OCI-LY1 (cell line): Measurements from ENCODE around the gene FNIP1.

Experiments used
- H2AFZ ChIP-seq: fragments of 200-600 bp; sonication (generic), shearing (Covaris generic); 2 replicates; pipeline ENCODE4 v1.6.0; 2014; ENCODE audit warnings: antibody characterized with exemption, mild to moderate bottlenecking, low read length
- H3F3A ChIP-seq: fragments of 200-600 bp; sonication (generic), shearing (Covaris generic); 2 replicates; pipeline ENCODE4 v1.6.0; 2014; ENCODE audit warnings: mild to moderate bottlenecking, antibody characterized with exemption, low read length, moderate library complexity; ENCODE audit not compliant: insufficient read depth
- H3K27ac ChIP-seq: fragments of 200-600 bp; sonication (generic); 2 replicates; pipeline ENCODE4 v1.5.1; 2014; ENCODE audit warnings: low read length, mixed run types, mild to moderate bottlenecking, low read depth; ENCODE audit not compliant: poor library complexity, severe bottlenecking
- H3K27me3 ChIP-seq: fragments of 200-600 bp; sonication (generic); 2 replicates; pipeline ENCODE4 v1.6.0; 2014; ENCODE audit warnings: antibody characterized with exemption, mild to moderate bottlenecking, low read length, moderate library complexity; ENCODE audit not compliant: insufficient read depth
- H3K36me3 ChIP-seq: fragments of 200-600 bp; sonication (generic); 2 replicates; pipeline ENCODE4 v1.6.1; 2014; ENCODE audit warnings: mild to moderate bottlenecking, antibody characterized with exemption, low read length, moderate library complexity, mixed read lengths; ENCODE audit not compliant: insufficient read depth
- H3K4me1 ChIP-seq: fragments of 200-600 bp; sonication (generic); 2 replicates; pipeline ENCODE4 v1.5.1; 2014; ENCODE audit warnings: mild to moderate bottlenecking, low read length, moderate library complexity; ENCODE audit not compliant: insufficient read depth, severe bottlenecking
- H3K4me2 ChIP-seq: fragments of 200-600 bp; sonication (generic), shearing (Covaris generic); 2 replicates; pipeline ENCODE4 v1.6.1; 2014; ENCODE audit warnings: low read length
- H3K4me3 ChIP-seq: fragments of 200-600 bp; sonication (generic); 2 replicates; pipeline ENCODE4 v1.5.1; 2014; ENCODE audit warnings: low read length, low read depth, mild to moderate bottlenecking, mixed read lengths; ENCODE audit not compliant: poor library complexity, severe bottlenecking
- H3K79me2 ChIP-seq: fragments of 200-600 bp; shearing (Covaris generic); 2 replicates; pipeline ENCODE4 v1.6.1; 2016; ENCODE audit warnings: mixed run types, low read length, mixed read lengths; ENCODE audit not compliant: insufficient read depth
- H3K9ac ChIP-seq: fragments of 200-600 bp; sonication (generic), shearing (Covaris generic); 2 replicates; pipeline ENCODE4 v1.6.1; 2014; ENCODE audit warnings: mild to moderate bottlenecking, low read length, mixed read lengths
- H3K9me2 ChIP-seq: fragments of 200-600 bp; sonication (generic), shearing (Covaris generic); 2 replicates; pipeline ENCODE4 v1.6.1; 2014; ENCODE audit warnings: low read depth, mild to moderate bottlenecking, low read length, mixed read lengths
- H3K9me3 ChIP-seq: fragments of 200-600 bp; shearing (Covaris generic); 2 replicates; pipeline ENCODE4 v1.6.1; 2014; ENCODE audit warnings: low read length, mixed read lengths
- H4K20me1 ChIP-seq: fragments of 200-600 bp; sonication (generic), shearing (Covaris generic); 2 replicates; pipeline ENCODE4 v1.6.0; 2016; ENCODE audit warnings: mild to moderate bottlenecking, low read length; ENCODE audit not compliant: insufficient read depth
- CTCF ChIP-seq: fragments of 200-600 bp; sonication (generic), shearing (Covaris generic); IDR thresholded peaks from 2 replicates; pipeline ENCODE4 v1.5.1; 2017; ENCODE audit warnings: mild to moderate bottlenecking, antibody characterized with exemption, low read length, moderate library complexity, mixed read lengths
- EZH2 ChIP-seq: fragments of 200-600 bp; sonication (generic), shearing (Covaris generic); IDR thresholded peaks from 2 replicates; pipeline ENCODE4 v1.8.0; 2017; ENCODE audit warnings: borderline replicate concordance, mixed run types, mild to moderate bottlenecking, antibody characterized with exemption, low read length, moderate library complexity, mixed read lengths

Gene FNIP1

DNA sequence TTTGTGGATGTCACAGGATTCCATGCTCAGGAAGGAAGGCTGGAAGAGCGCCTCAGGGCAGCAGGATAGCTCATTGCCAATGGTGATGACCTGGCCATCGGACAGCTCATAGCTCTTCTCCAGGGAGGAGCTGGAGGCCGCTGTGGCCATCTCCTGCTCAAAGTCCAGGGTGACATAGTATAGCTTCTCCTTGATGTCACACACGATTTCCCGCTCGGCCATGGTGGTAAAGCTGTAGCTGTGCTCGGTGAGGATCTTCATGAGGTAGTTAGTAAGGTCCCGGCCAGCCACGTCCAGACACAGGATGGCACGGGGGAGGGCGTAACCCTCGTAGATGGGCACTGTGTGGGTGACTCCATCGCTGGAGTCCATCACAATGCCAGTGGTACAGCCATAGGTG is 137.5 kb downstream of the FNIP1 start:
- H2AFZ ChIP-seq = no peak overlapping the region
- no peak overlapping the region for H3K4me2 ChIP-seq
- no peaks in the 10 kb centered on the region for H3K9me2 ChIP-seq
- H3K36me3 ChIP-seq = peaks cover 47% of the 10 kb centered on the region
- no peaks in the 10 kb centered on the region for H4K20me1 ChIP-seq
- H3K79me2 ChIP-seq = no peaks in the 10 kb centered on the region
- no peak overlapping the region for H3K9ac ChIP-seq
- no peaks in the 10 kb centered on the region for H3K4me1 ChIP-seq
- H3K9me3 ChIP-seq = peaks cover 9% of the 10 kb centered on the region; the same call in 1 of the 2 replicates
- H3F3A ChIP-seq = no peaks in the 10 kb centered on the region
- no peak overlapping the region for H3K4me3 ChIP-seq
- no peaks in the 10 kb centered on the region for H3K27me3 ChIP-seq
- no peak overlapping the region for H3K27ac ChIP-seq
- no peak for TF ChIP-seq CTCF
- no peak for TF ChIP-seq EZH2

GRCh38 chr5:131654776-131655175 is 142.0 kb downstream of the FNIP1 start:
- Histone ChIP-seq H3K4me2 (no peak overlapping the region), H3K36me3 (peaks cover 39% of the 10 kb centered on the region), H3K4me3 (no peak overlapping the region), H3F3A (no peaks in the 10 kb centered on the region), H2AFZ (no peak overlapping the region), H3K27me3 (no peaks in the 10 kb centered on the region), H3K27ac (no peak overlapping the region), H4K20me1 (no peaks in the 10 kb centered on the region), H3K9me3 (no peaks in the 10 kb centered on the region), H3K9ac (no peak overlapping the region), H3K9me2 (no peaks in the 10 kb centered on the region), H3K79me2 (no peaks in the 10 kb centered on the region), H3K4me1 (no peaks in the 10 kb centered on the region)
- TF ChIP-seq EZH2 (no peak), CTCF (no peak)

GRCh38 chr5:131654309-131654708 is 142.5 kb downstream of the FNIP1 start:
- H3K27ac ChIP-seq = no peak overlapping the region

More at GRCh38 chr5:131654309-131654708, 142.5 kb downstream of the FNIP1 start:
- Histone ChIP-seq H3K9ac (no peak overlapping the region), H3K4me1 (no peaks in the 10 kb centered on the region), H4K20me1 (no peaks in the 10 kb centered on the region), H3K27me3 (no peaks in the 10 kb centered on the region), H3K4me2 (no peak overlapping the region), H2AFZ (no peak overlapping the region), H3K9me2 (no peaks in the 10 kb centered on the region), H3K36me3 (peaks cover 39% of the 10 kb centered on the region), H3K4me3 (no peak overlapping the region), H3F3A (no peaks in the 10 kb centered on the region), H3K79me2 (no peaks in the 10 kb centered on the region), H3K9me3 (no peaks in the 10 kb centered on the region)
- no peak for TF ChIP-seq EZH2
- no peak for TF ChIP-seq CTCF
